ENCODE results near the gene TRIM33. TPM values are rescaled to one million over a fixed set of nuclear protein-coding genes. Genes with fewer than 3 reads are reported as not detected.

Gene TRIM33
- 110 and 120 TPM in 2 replicates for polyA plus RNA-seq (2013)

DNA sequence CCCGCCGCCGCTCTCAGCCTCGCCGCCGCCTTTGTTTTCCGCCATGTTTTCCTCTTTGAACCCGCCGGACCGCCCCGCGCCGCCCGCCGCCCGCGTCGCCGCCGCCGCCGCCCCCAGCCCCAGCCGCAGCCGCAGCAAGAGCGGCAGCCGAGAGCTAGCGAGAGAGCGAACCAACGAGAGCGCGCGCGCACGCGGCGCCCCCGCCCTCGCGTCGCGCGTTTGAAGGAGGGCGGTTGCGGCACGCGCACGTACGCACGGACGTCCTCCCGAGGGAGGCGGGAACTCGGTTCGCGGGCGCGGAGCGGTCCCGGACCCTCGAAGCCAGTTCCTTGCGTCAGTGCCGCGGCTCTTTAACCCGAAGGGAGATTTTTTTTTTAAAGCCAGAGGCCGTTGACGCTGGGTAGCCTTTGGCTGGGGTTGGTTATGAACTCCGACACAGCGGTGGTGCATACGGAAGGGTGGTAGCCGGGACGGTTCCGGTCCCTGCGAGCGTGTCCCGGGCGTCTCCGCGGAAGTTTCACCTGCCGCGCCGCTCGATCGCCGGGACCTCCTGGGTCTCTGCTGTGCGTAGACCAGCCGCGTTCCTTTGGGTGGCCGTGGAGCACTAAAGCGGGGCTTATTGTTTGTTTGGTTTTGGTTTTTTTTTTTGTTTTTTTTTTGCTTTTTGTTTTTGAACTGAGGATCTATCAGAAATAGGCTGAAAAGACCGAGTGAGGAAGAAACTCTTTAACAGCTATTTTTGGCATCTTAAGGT lies at the start of gene TRIM33:
TRIM33 (minus strand) TSS at position 172 of the 754 bp plus-strand sequence; CDS start at position 45, 127 bp downstream.
- peak within 1 kb of the TSS; percentile 98 for H4K8ac ChIP-seq (ENCODE audit: low read depth, low read length)
- H3K4me3 ChIP-seq (ENCODE audit: low read depth, low read length), result peak within 1 kb of the TSS; percentile 94
- H3K36me3 ChIP-seq (ENCODE audit: control insufficient read depth in 1 of 2, insufficient read depth in 2 of 2, low read length in 2 of 2), result no peaks in the 10 kb centered on the region
- no peaks in the 10 kb centered on the region for H3K27me3 ChIP-seq (ENCODE audit: insufficient read depth, low read length)
- peak; percentile 92 to 97 for DNase-seq
- H2AK5ac ChIP-seq (ENCODE audit: low read length), result peak within 1 kb of the TSS; percentile 99
- H4K91ac ChIP-seq (ENCODE audit: low read depth, low read length), result peak within 1 kb of the TSS; percentile 92
- H3K79me2 ChIP-seq (ENCODE audit: control insufficient read depth, insufficient read depth, low read length, poor library complexity), result peaks cover 26% of the 10 kb centered on the region
- H3K9ac ChIP-seq (ENCODE audit: low read length), result peak within 1 kb of the TSS; percentile 95
- peak within 1 kb of the TSS; percentile 97 for H2BK5ac ChIP-seq (ENCODE audit: low read depth, low read length, poor library complexity)
- WGBS (ENCODE audit: extremely low coverage, insufficient coverage, insufficient read length), result no CpG with 5 or more reads among the region's 90 CpGs
- H3K18ac ChIP-seq (ENCODE audit: low read length), result peak within 1 kb of the TSS; percentile 96
- no peak within 1 kb of the TSS for H3K23ac ChIP-seq (ENCODE audit: low read length)
- peak within 1 kb of the TSS; percentile 99 for H3K4ac ChIP-seq (ENCODE audit: low read depth, low read length)
- H3K27ac ChIP-seq (ENCODE audit: low read depth, low read length), result peak within 1 kb of the TSS; percentile 95
- H3K4me2 ChIP-seq (ENCODE audit: low read length), result peak within 1 kb of the TSS; percentile 75
- peak within 1 kb of the TSS; percentile 98 for H3K14ac ChIP-seq (ENCODE audit: low read length)
- peak within 1 kb of the TSS; percentile 81 for H2AFZ ChIP-seq (ENCODE audit: insufficient read depth, low read length, poor library complexity)
- peaks cover 9 to 11% of the 10 kb centered on the region in 2 experiments for H3K4me1 ChIP-seq (ENCODE audit: control insufficient read depth in 1 of 2, insufficient read depth in 2 of 2, low read length in 2 of 2)
- H3K9me3 ChIP-seq (ENCODE audit: insufficient read depth, low read depth, low read length), result peaks cover 2% of the 10 kb centered on the region
- H2BK120ac ChIP-seq (ENCODE audit: insufficient read depth, low read length, poor library complexity), result peak within 1 kb of the TSS; percentile 95
- peak within 1 kb of the TSS; percentile 88 for H4K12ac ChIP-seq (ENCODE audit: low read depth, low read length)
- peak within 1 kb of the TSS; percentile 51 for H2BK12ac ChIP-seq (ENCODE audit: low read length)
- peaks cover 22% of the 10 kb centered on the region for H3K79me1 ChIP-seq (ENCODE audit: low read length)

DNA sequence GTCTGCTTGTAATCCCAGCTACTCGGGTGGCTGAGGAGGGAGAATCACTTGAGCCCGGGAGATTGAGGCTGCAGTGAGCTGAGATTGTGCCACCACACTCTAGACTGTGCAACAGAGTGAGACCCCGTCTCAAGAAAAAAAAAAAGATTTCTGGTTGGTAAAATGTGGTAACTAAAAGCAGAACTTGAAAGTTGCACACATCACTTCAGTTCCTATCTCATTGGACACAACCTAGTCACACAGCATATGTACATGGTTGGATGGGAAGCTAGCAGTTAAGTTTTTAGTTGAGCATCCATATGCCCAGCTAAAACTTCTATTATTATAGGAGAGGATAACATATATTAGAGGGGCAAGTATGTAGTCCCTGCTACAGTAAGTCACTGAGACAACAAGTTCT lies 48.4 kb upstream of the TRIM33 start:
- Histone ChIP-seq H4K91ac (ENCODE audit: low read depth, low read length) (no peak overlapping the region), H2BK12ac (ENCODE audit: low read length) (no peak overlapping the region), H2AK5ac (ENCODE audit: low read length) (no peak overlapping the region), H3K4me3 (ENCODE audit: low read depth, low read length) (no peak overlapping the region), H3K18ac (ENCODE audit: low read length) (no peak overlapping the region), H3K27ac (ENCODE audit: low read depth, low read length) (no peak overlapping the region), H2BK120ac (ENCODE audit: insufficient read depth, low read length, poor library complexity) (no peak overlapping the region), H2BK5ac (ENCODE audit: low read depth, low read length, poor library complexity) (no peak overlapping the region), H3K9me3 (ENCODE audit: insufficient read depth, low read depth, low read length) (no peaks in the 10 kb centered on the region), H3K4me1 (ENCODE audit: control insufficient read depth in 1 of 2, insufficient read depth in 2 of 2, low read length in 2 of 2) (no peaks in the 10 kb centered on the region), H4K8ac (ENCODE audit: low read depth, low read length) (no peak overlapping the region), H3K36me3 (ENCODE audit: control insufficient read depth in 1 of 2, insufficient read depth in 2 of 2, low read length in 2 of 2) (peaks cover 0 to 2% of the 10 kb centered on the region in 2 experiments), H4K12ac (ENCODE audit: low read depth, low read length) (no peak overlapping the region), H3K4me2 (ENCODE audit: low read length) (no peak overlapping the region), H3K79me2 (ENCODE audit: control insufficient read depth, insufficient read depth, low read length, poor library complexity) (no peaks in the 10 kb centered on the region), H3K4ac (ENCODE audit: low read depth, low read length) (no peak overlapping the region), H3K27me3 (ENCODE audit: insufficient read depth, low read length) (no peaks in the 10 kb centered on the region), H2AFZ (ENCODE audit: insufficient read depth, low read length, poor library complexity) (peak overlapping the region; percentile 54), H3K23ac (ENCODE audit: low read length) (no peak overlapping the region), H3K79me1 (ENCODE audit: low read length) (no peaks in the 10 kb centered on the region), H3K14ac (ENCODE audit: low read length) (no peak overlapping the region), H3K9ac (ENCODE audit: low read length) (no peak overlapping the region)
- no CpG with 5 or more reads among the region's 3 CpGs for WGBS (ENCODE audit: extremely low coverage, insufficient coverage, insufficient read length)
- DNase-seq, result no peak

DNA sequence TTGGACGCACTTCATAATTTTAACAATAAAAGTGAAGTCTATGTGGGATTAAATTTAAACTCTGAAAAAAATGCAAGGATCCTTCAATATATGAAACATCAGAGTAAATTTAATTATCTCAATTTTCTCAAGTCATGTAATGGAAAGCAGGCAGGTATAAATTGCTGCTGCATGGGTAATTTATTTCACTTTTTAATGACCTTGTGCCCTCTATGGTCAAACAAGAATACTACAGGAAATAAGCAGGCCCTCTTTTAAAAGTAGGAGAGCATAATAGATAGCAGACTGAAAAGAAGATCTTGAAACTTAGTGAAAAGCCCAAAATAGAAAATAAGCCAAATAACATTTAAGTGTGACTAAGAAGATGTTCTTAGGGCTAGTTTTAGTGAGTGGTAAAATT lies 47.5 kb upstream of the TRIM33 start:
- Histone ChIP-seq H4K91ac (ENCODE audit: low read depth, low read length) (no peak overlapping the region), H3K79me1 (ENCODE audit: low read length) (no peaks in the 10 kb centered on the region), H3K79me2 (ENCODE audit: control insufficient read depth, insufficient read depth, low read length, poor library complexity) (no peaks in the 10 kb centered on the region), H3K14ac (ENCODE audit: low read length) (no peak overlapping the region), H4K8ac (ENCODE audit: low read depth, low read length) (no peak overlapping the region), H4K12ac (ENCODE audit: low read depth, low read length) (no peak overlapping the region), H2BK120ac (ENCODE audit: insufficient read depth, low read length, poor library complexity) (no peak overlapping the region), H3K27ac (ENCODE audit: low read depth, low read length) (no peak overlapping the region), H3K4me3 (ENCODE audit: low read depth, low read length) (no peak overlapping the region), H3K36me3 (ENCODE audit: control insufficient read depth in 1 of 2, insufficient read depth in 2 of 2, low read length in 2 of 2) (no peaks in the 10 kb centered on the region), H3K9ac (ENCODE audit: low read length) (no peak overlapping the region), H3K9me3 (ENCODE audit: insufficient read depth, low read depth, low read length) (no peaks in the 10 kb centered on the region), H3K23ac (ENCODE audit: low read length) (no peak overlapping the region), H2AFZ (ENCODE audit: insufficient read depth, low read length, poor library complexity) (no peak overlapping the region), H3K18ac (ENCODE audit: low read length) (no peak overlapping the region), H3K4ac (ENCODE audit: low read depth, low read length) (no peak overlapping the region), H3K4me2 (ENCODE audit: low read length) (no peak overlapping the region), H2BK12ac (ENCODE audit: low read length) (no peak overlapping the region), H2AK5ac (ENCODE audit: low read length) (no peak overlapping the region), H3K27me3 (ENCODE audit: insufficient read depth, low read length) (no peaks in the 10 kb centered on the region), H3K4me1 (ENCODE audit: control insufficient read depth in 1 of 2, insufficient read depth in 2 of 2, low read length in 2 of 2) (no peaks in the 10 kb centered on the region), H2BK5ac (ENCODE audit: low read depth, low read length, poor library complexity) (no peak overlapping the region)
- WGBS (ENCODE audit: extremely low coverage, insufficient coverage, insufficient read length), result no CpG with 5 or more reads among the region's 1 CpG
- peak in 1 of 2 donors; percentile 53 for DNase-seq

DNA sequence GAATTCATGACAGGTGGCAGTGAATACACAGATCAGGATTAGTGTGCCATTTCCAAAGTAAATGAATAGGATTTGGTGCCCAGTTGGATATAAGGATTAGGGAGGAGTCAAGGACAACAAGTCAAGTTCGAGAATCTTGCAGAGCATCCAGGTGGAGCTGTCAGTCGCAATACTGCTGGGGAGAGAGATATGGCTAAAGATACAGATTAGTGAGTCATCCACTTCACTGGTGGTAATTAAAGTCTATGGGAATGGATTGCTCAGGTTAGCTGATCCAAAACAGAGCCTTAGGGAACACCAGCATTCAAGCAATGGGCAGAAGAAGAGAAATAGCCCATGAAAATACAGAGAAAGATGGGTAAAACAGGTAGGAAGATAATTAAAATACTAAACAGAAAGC lies 43.6 kb upstream of the TRIM33 start:
- no peak overlapping the region for H3K27ac ChIP-seq (ENCODE audit: low read depth, low read length)
- H3K14ac ChIP-seq (ENCODE audit: low read length), result no peak overlapping the region
- no peak overlapping the region for H4K12ac ChIP-seq (ENCODE audit: low read depth, low read length)
- H3K9me3 ChIP-seq (ENCODE audit: insufficient read depth, low read depth, low read length), result no peaks in the 10 kb centered on the region
- no peak overlapping the region for H2AFZ ChIP-seq (ENCODE audit: insufficient read depth, low read length, poor library complexity)
- H2BK120ac ChIP-seq (ENCODE audit: insufficient read depth, low read length, poor library complexity), result no peak overlapping the region
- no peak overlapping the region for H3K9ac ChIP-seq (ENCODE audit: low read length)
- H3K4me2 ChIP-seq (ENCODE audit: low read length), result no peak overlapping the region
- no peak overlapping the region for H3K4me3 ChIP-seq (ENCODE audit: low read depth, low read length)
- no peak overlapping the region for H4K91ac ChIP-seq (ENCODE audit: low read depth, low read length)
- H3K23ac ChIP-seq (ENCODE audit: low read length), result no peak overlapping the region
- no peak overlapping the region for H3K18ac ChIP-seq (ENCODE audit: low read length)
- H2BK12ac ChIP-seq (ENCODE audit: low read length), result no peak overlapping the region
- H3K36me3 ChIP-seq (ENCODE audit: control insufficient read depth in 1 of 2, insufficient read depth in 2 of 2, low read length in 2 of 2), result no peaks in the 10 kb centered on the region
- no peak overlapping the region for H3K4ac ChIP-seq (ENCODE audit: low read depth, low read length)
- peak; percentile 6 to 35 for DNase-seq
- H3K79me1 ChIP-seq (ENCODE audit: low read length), result peaks cover 3% of the 10 kb centered on the region
- no peaks in the 10 kb centered on the region for H3K4me1 ChIP-seq (ENCODE audit: control insufficient read depth in 1 of 2, insufficient read depth in 2 of 2, low read length in 2 of 2)
- no peaks in the 10 kb centered on the region for H3K79me2 ChIP-seq (ENCODE audit: control insufficient read depth, insufficient read depth, low read length, poor library complexity)
- H3K27me3 ChIP-seq (ENCODE audit: insufficient read depth, low read length), result no peaks in the 10 kb centered on the region
- H2AK5ac ChIP-seq (ENCODE audit: low read length), result no peak overlapping the region
- no peak overlapping the region for H4K8ac ChIP-seq (ENCODE audit: low read depth, low read length)
- no CpG with 5 or more reads among the region's 2 CpGs for WGBS (ENCODE audit: extremely low coverage, insufficient coverage, insufficient read length)
- H2BK5ac ChIP-seq (ENCODE audit: low read depth, low read length, poor library complexity), result no peak overlapping the region
